HepG2 (cell line): ENCODE measurements around the gene ARHGAP26. TPM values are rescaled to one million over a fixed set of nuclear protein-coding genes. Genes with fewer than 3 reads are reported as not detected.

ENCODE experiments used
- ATAC-seq: fragments of 200-7000 bp; cut with Tn5 transposase; 3 replicates; pipeline ENCODE4 v1.9.1; 2020; ENCODE audit warnings: mild to moderate bottlenecking, moderate library complexity
- BruUV-seq: library from RNA; stranded (reverse); fragments of 400-500 nt; replicated peaks from 2 replicates; lab custom pipeline; 2021; lab: Mats Ljungman, UMichigan
- CTCF ChIA-PET: fragments of 300-600 bp; formaldehyde crosslinking; extraction: SDS; loops from one replicate; lab custom pipeline; 2021; ENCODE audit warnings: low total read pairs, inconsistent platforms, low intra/inter-chr PET ratio; lab: Yijun Ruan, JAX
- POLR2A ChIA-PET: fragments of 350-600 bp; sonication (Branson Sonifier 250); formaldehyde crosslinking; loops from one replicate; lab custom pipeline; 2020; ENCODE audit warnings: antibody characterized with exemption, inconsistent platforms; lab: Yijun Ruan, JAX
- DNase-seq: peaks from one replicate; pipeline ENCODE4 v3.0.0-alpha.2; 2015; ENCODE audit warnings: low spot score
- FAIRE-seq: peaks from 3 replicates; lab custom pipeline; 2011; peaks lifted over from hg19 to GRCh38; lab: Jason Lieb, UNC
- H2AFZ ChIP-seq: one replicate; pipeline ENCODE4 v1.6.1; 2011; ENCODE audit warnings: low read length, inconsistent platforms
- H3K27ac ChIP-seq: fragments of 300-600 bp; 3 replicates; pipeline ENCODE4 v1.8.0; 2011; ENCODE audit warnings: mixed run types, mild to moderate bottlenecking, mixed read lengths, low read length, inconsistent platforms; ENCODE audit not compliant: insufficient read depth; ENCODE audit errors: extremely low read length
- H3K27me3 ChIP-seq, 2 experiments: fragments of 200-600 bp in 1 of 2; 2 replicates in 1 of 2; 3 replicates in 1 of 2; pipeline versions ENCODE4 v1.6.0 to v1.8.0; 2011; ENCODE audit warnings: low read length in 2 of 2, mild to moderate bottlenecking in 2 of 2, moderate library complexity in 2 of 2, inconsistent platforms in 1 of 2; ENCODE audit not compliant: insufficient read depth in 2 of 2, control insufficient read depth in 1 of 2
- H3K36me3 ChIP-seq, 2 experiments: fragments of 200-600 bp in 1 of 2; replicated peaks in 1 of 2; 2 replicates in 1 of 2; 3 replicates in 1 of 2; pipeline versions ENCODE4 v1.5.1 to v1.8.0; 2011; ENCODE audit warnings: low read length in 2 of 2, inconsistent platforms in 1 of 2; ENCODE audit not compliant: insufficient read depth in 2 of 2, control insufficient read depth in 1 of 2
- H3K4me1 ChIP-seq: 2 replicates; pipeline ENCODE4 v1.5.1; 2012; ENCODE audit warnings: low read length, inconsistent platforms; ENCODE audit not compliant: insufficient read depth
- H3K4me2 ChIP-seq: 2 replicates; pipeline ENCODE4 v1.6.0; 2011; ENCODE audit warnings: low read depth, low read length, inconsistent platforms
- H3K4me3 ChIP-seq, 3 experiments: fragments of 200-600 bp in 1 of 3; sonication (generic), shearing (Covaris generic) in 1 of 3; replicated peaks in 1 of 3; 2 replicates each; pipeline ENCODE4 v1.5.1; 2011 to 2016; ENCODE audit warnings: low read length in 3 of 3, inconsistent platforms in 2 of 3, low read depth in 2 of 3, mild to moderate bottlenecking in 2 of 3, control low read depth in 1 of 3, mixed read lengths in 1 of 3; ENCODE audit not compliant: insufficient read depth in 1 of 3
- H3K79me2 ChIP-seq: one replicate; pipeline ENCODE4 v1.6.1; 2011; ENCODE audit warnings: low read length, inconsistent platforms; ENCODE audit not compliant: insufficient read depth
- H3K9ac ChIP-seq: 2 replicates; pipeline ENCODE4 v1.6.0; 2011; ENCODE audit warnings: mild to moderate bottlenecking, low read depth, low read length, inconsistent platforms; ENCODE audit not compliant: insufficient read depth
- H3K9me3 ChIP-seq: 2 replicates; pipeline ENCODE4 v1.5.1; 2012; ENCODE audit warnings: mild to moderate bottlenecking, low read length
- H4K20me1 ChIP-seq: 2 replicates; pipeline ENCODE4 v1.6.0; 2011; ENCODE audit warnings: inconsistent platforms, mild to moderate bottlenecking, low read length, moderate library complexity; ENCODE audit not compliant: insufficient read depth
- JUN ChIP-seq: sonication (generic); formaldehyde crosslinking; IDR thresholded peaks from 2 replicates; pipeline ENCODE4 v1.4.0; 2020; ENCODE audit warnings: mild to moderate bottlenecking, missing genetic modification reagents
- ZNF430 ChIP-seq: sonication (generic); formaldehyde crosslinking; IDR thresholded peaks from 2 replicates; pipeline ENCODE4 v1.9.0; 2021; ENCODE audit warnings: mild to moderate bottlenecking, missing genetic modification reagents
- ZXDC ChIP-seq: sonication (generic); formaldehyde crosslinking; IDR thresholded peaks from 2 replicates; pipeline ENCODE4 v1.5.0; 2020; ENCODE audit warnings: mild to moderate bottlenecking, missing genetic modification reagents
- WGBS: methylation state at CpG from one replicate; pipeline ENCODE4 v1.1.6; 2017; ENCODE audit warnings: low lambda C conversion rate; 5-methylcytosine and 5-hydroxymethylcytosine counted together
- in situ Hi-C: cut with HindIII; loops from 2 replicates; pipeline ENCODE4 v1.10.0; 2017; ENCODE audit warnings: low pct_unique_long_range_greater_than_20kb; ENCODE audit not compliant: extremely low pct_ligation_motif_present
- intact Hi-C: fragments of 100-400 bp; cut with micrococcal nuclease; formaldehyde crosslinking; loops from one replicate; pipeline ENCODE4 v1.10.0; 2022; ENCODE audit not compliant: unreplicated experiment
- polyA plus RNA-seq, 8 experiments: library from polyadenylated mRNA; depleted of rRNA in 3 of 8; stranded (reverse) in 7 of 8; unstranded in 1 of 8; fragments of >200 nt; fragmentation: Illumina TruSeq in 4 of 8; extraction: Trizol in 4 of 8; gene quantifications; 2 replicates each; pipeline versions ENCODE4 v1.2.1 to v1.2.3, GENCODE V29; 2011 to 2016; ENCODE audit warnings: low read depth in 4 of 8, missing spikeins in 1 of 8, mixed read lengths in 1 of 8; ENCODE audit not compliant: insufficient read depth in 1 of 8
- total RNA-seq, 5 experiments: library from RNA; depleted of rRNA; stranded (reverse); fragments of >200 nt; fragmentation: Illumina TruSeq; extraction: Trizol; gene quantifications; 2 replicates each; pipeline ENCODE4 v1.2.3, GENCODE V29; 2016; ENCODE audit warnings: low read depth in 1 of 5

ARHGAP26 gene
- total and polyA plus RNA-seq, 2 of the 13 experiments (the other 11 are each of a cell fraction or from before 2014, with no cell fraction given): 9.6 to 18.2 TPM

- Histone ChIP-seq H3K9me3 (no peaks in the 10 kb centered on the region), H2AFZ (no peak overlapping the region), H3K79me2 (no peaks in the 10 kb centered on the region), H3K9ac (no peak overlapping the region), H3K36me3 (no peaks in the 10 kb centered on the region), H3K4me3 (no peak overlapping the region), H3K4me2 (no peak overlapping the region), H3K27ac (no peak overlapping the region), H4K20me1 (no peaks in the 10 kb centered on the region)
- intact Hi-C loops: no loop called here
- WGBS: 91% methylated on average over 3 of the region's 3 CpGs
- no peak for DNase-seq
- CTCF ChIA-PET: no interaction called here
- TF ChIP-seq ZXDC (CRISPR knock-in tag): no peak
- TF ChIP-seq, all 625 proteins: peak for 0
- no TSS peak for BruUV-seq
- Histone ChIP-seq H3K4me1 (peaks cover 13% of the 10 kb centered on the region), H3K27me3 (no peaks in the 10 kb centered on the region)
- ATAC-seq: no peak
- no peak for FAIRE-seq
- POLR2A ChIA-PET: no interaction called here
- in situ Hi-C loops: no loop called here
Measured at GRCh38 chr5:142969624-142970439, 199.7 kb downstream of the ARHGAP26 start.

- TF ChIP-seq ZNF430 (CRISPR knock-in tag): no peak
- no peak for TF ChIP-seq JUN (CRISPR knock-in tag)
- in situ Hi-C loops (no loop called here), intact Hi-C loops (no loop called here)
- Histone ChIP-seq H3K9ac (no peak overlapping the region), H3K4me1 (peaks cover 12% of the 10 kb centered on the region), H4K20me1 (no peaks in the 10 kb centered on the region), H3K4me3 (no peak overlapping the region), H2AFZ (no peak overlapping the region), H3K9me3 (no peaks in the 10 kb centered on the region), H3K27ac (no peak overlapping the region), H3K27me3 (no peaks in the 10 kb centered on the region), H3K79me2 (no peaks in the 10 kb centered on the region), H3K4me2 (no peak overlapping the region), H3K36me3 (no peaks in the 10 kb centered on the region)
- FAIRE-seq (no peak), ATAC-seq (no peak), DNase-seq (no peak)
- no TSS peak for BruUV-seq
- WGBS: 98% methylated on average over 4 of the region's 4 CpGs
- POLR2A ChIA-PET: no interaction called here
- CTCF ChIA-PET: no interaction called here
Measured at GRCh38 chr5:142970440-142971030, 200.4 kb downstream of the ARHGAP26 start.
